ENCODE results near the gene UQCC3.
"Not testable (repeated sequence)": the region's sequence is repeated elsewhere in the genome, so short reads cannot be mapped to it uniquely, and the experiment has no call there.

The UQCC3 gene

GRCh38 chr11:62645946-62646824 is 25.3 kb upstream of the UQCC3 start, which contains the start of gene GANAB:
Gene GANAB, minus strand, starts transcription at chr11:62646613. Its CDS starts 14 bp downstream, at chr11:62646599.
- no peak for FAIRE-seq

GRCh38 chr11:62646825-62647608 is 24.5 kb upstream of the UQCC3 start:
- no peak for FAIRE-seq
- no peak for TF ChIP-seq CTCF (IDR thresholded peaks at IDR 0.05; ENCODE audit: insufficient read depth, missing control alignments)
- no peak for DNase-seq (ENCODE audit: insufficient read length, low spot score)

More at GRCh38 chr11:62645946-62646824, 25.3 kb upstream of the UQCC3 start, which contains the start of gene GANAB:
- TF ChIP-seq CTCF (IDR thresholded peaks at IDR 0.05; ENCODE audit: insufficient read depth, missing control alignments), result no peak
- DNase-seq (ENCODE audit: insufficient read length, low spot score), result peak; percentile 99

- no peak for TF ChIP-seq CTCF (IDR thresholded peaks at IDR 0.05; ENCODE audit: insufficient read depth, missing control alignments)
- no peak for DNase-seq (ENCODE audit: insufficient read length, low spot score)
- FAIRE-seq, result no peak
Observed at GRCh38 chr11:62647609-62648005, 23.9 kb upstream of the UQCC3 start.

- DNase-seq (ENCODE audit: insufficient read length, low spot score) (no peak), FAIRE-seq (no peak)
- TF ChIP-seq CTCF (IDR thresholded peaks at IDR 0.05; ENCODE audit: insufficient read depth, missing control alignments), result no peak
Observed at GRCh38 chr11:62648185-62648966, 23.1 kb upstream of the UQCC3 start.

- no peak for TF ChIP-seq CTCF (IDR thresholded peaks at IDR 0.05; ENCODE audit: insufficient read depth, missing control alignments)
- FAIRE-seq (no peak), DNase-seq (ENCODE audit: insufficient read length, low spot score) (no peak)
Observed at GRCh38 chr11:62648967-62649364, 22.5 kb upstream of the UQCC3 start.

- no peak for TF ChIP-seq CTCF (IDR thresholded peaks at IDR 0.05; ENCODE audit: insufficient read depth, missing control alignments)
- FAIRE-seq (no peak), DNase-seq (ENCODE audit: insufficient read length, low spot score) (no peak)
Observed at GRCh38 chr11:62649486-62649885, 22.0 kb upstream of the UQCC3 start.

- DNase-seq (ENCODE audit: insufficient read length, low spot score), result not testable (repeated sequence)
Observed at GRCh38 chr11:62650283-62650682, 21.2 kb upstream of the UQCC3 start.

More at GRCh38 chr11:62650283-62650682, 21.2 kb upstream of the UQCC3 start:
- not testable (repeated sequence) for FAIRE-seq

All from D721Med (cell line).